ENCODE data around the gene SPTBN1. TPM values are rescaled to one million over a fixed set of nuclear protein-coding genes. Genes with fewer than 3 reads are reported as not detected.

SPTBN1 gene
- total and polyA plus RNA-seq, 2 of the 13 experiments (the other 11 are each of a cell fraction or from before 2014, with no cell fraction given), result 123 to 299 TPM

- TF ChIP-seq ZNF687 (CRISPR knock-in tag; IDR thresholded peaks at IDR 0.05), result peak; percentile 89
- no peak for TF ChIP-seq ZNF589 (CRISPR knock-in tag; conservative IDR thresholded peaks at IDR 0.05)
- no peak for TF ChIP-seq EHMT2 (IDR thresholded peaks at IDR 0.05; ENCODE audit: borderline replicate concordance, low read depth, low read length)
- TF ChIP-seq ZNF768 (CRISPR knock-in tag; IDR thresholded peaks at IDR 0.05), result peak; percentile 26; the same call in 1 of the 2 replicates
- no peak for TF ChIP-seq SNAPC5 (CRISPR knock-in tag; IDR thresholded peaks at IDR 0.05; ENCODE audit: borderline replicate concordance)
- TF ChIP-seq TP53 (CRISPR knock-in tag; conservative IDR thresholded peaks at IDR 0.05), result no peak
- TF ChIP-seq ARNT (IDR thresholded peaks at IDR 0.05), result no peak
- no peak for TF ChIP-seq TFE3 (CRISPR knock-in tag; IDR thresholded peaks at IDR 0.05)
- TF ChIP-seq ERF (CRISPR knock-in tag; IDR thresholded peaks at IDR 0.05), result no peak; the same call in 1 of the 2 replicates
- TF ChIP-seq SKIL (CRISPR knock-in tag; IDR thresholded peaks at IDR 0.05; ENCODE audit: borderline replicate concordance), result peak; percentile 55; the same call in 1 of the 2 replicates
- TF ChIP-seq ZNF17 (CRISPR knock-in tag; IDR thresholded peaks at IDR 0.05), result no peak
- TF ChIP-seq ZNF816 (CRISPR knock-in tag; IDR thresholded peaks at IDR 0.05; ENCODE audit: borderline replicate concordance), result no peak
- no peak for TF ChIP-seq FOXO4 (CRISPR knock-in tag; conservative IDR thresholded peaks at IDR 0.05)
- 0 out of 2 replicates have a peak, but pooled peaks have one; percentile 1 for TF ChIP-seq ZBTB20 (CRISPR knock-in tag; IDR thresholded peaks at IDR 0.05; ENCODE audit: borderline replicate concordance, low read depth)
- TF ChIP-seq GLI4 (CRISPR knock-in tag; IDR thresholded peaks at IDR 0.05; ENCODE audit: borderline replicate concordance), result peak; percentile 24; the same call in 1 of the 2 replicates
- no peak for TF ChIP-seq SMARCE1 (IDR thresholded peaks at IDR 0.05; ENCODE audit: borderline replicate concordance)
- TF ChIP-seq RFX3 (CRISPR knock-in tag; IDR thresholded peaks at IDR 0.05), result no peak
- TF ChIP-seq ZNF333 (CRISPR knock-in tag; IDR thresholded peaks at IDR 0.05; ENCODE audit: borderline replicate concordance), result no peak
- no peak for TF ChIP-seq ZBTB3 (CRISPR knock-in tag; IDR thresholded peaks at IDR 0.05; ENCODE audit: borderline replicate concordance, low read depth)
- peak; percentile 96; the same call in 1 of the 2 replicates for TF ChIP-seq ZBTB1 (CRISPR knock-in tag; IDR thresholded peaks at IDR 0.05; ENCODE audit: borderline replicate concordance)
Observed at GRCh38 chr2:54455563-54456361, at the start of gene SPTBN1 (continued).
